GM19328 (cell line): ENCODE measurements around the gene JPH3.

ENCODE experiments used
- ATAC-seq: cut with Tn5 transposase; IDR thresholded peaks from one replicate; pipeline ENCODE4 v1.9.1; 2021; ENCODE audit warnings: mild to moderate bottlenecking, moderate library complexity; ENCODE audit not compliant: unreplicated experiment

The JPH3 gene

DNA sequence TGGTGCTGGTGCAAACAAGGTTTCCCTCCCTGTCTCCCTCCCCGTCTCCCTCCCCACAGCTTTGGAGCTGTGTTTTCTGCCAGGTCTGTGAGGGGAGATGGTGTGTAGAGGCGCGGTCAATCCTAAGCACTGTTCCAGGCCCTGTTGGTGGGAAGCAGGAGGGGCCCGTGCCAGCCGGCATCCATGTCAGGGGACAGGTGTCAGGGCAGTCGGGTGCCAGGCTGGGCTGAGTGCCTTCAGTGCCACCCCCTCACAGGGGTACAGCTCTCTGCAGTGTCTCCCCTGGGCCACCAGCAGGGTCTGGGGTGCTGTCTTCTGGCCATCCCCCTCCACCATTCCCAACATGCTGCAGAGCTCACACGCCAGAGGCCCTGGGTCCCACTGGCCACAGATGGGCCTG lies 89.9 kb downstream of the JPH3 start:
- no peak for ATAC-seq

DNA sequence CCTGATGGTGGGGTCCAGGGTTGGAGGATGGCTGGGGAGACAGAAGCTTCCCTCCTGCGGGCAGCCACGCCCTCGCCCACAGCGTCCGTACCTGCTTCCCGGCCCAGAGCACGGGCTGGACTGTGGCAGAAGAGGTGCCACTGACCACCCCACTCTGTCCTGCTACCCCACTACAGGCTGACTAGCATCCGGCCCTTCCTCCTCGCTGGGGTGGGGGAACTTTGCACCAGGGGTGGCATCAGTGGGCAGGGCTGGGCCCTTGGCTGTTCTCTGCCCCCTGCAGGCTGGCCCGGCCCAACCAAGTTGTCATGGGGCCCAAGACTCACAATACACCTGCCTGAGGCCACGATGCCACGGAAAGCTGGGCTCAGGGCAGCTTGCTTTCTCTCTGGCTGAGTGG lies 90.4 kb downstream of the JPH3 start:
- no peak for ATAC-seq

DNA sequence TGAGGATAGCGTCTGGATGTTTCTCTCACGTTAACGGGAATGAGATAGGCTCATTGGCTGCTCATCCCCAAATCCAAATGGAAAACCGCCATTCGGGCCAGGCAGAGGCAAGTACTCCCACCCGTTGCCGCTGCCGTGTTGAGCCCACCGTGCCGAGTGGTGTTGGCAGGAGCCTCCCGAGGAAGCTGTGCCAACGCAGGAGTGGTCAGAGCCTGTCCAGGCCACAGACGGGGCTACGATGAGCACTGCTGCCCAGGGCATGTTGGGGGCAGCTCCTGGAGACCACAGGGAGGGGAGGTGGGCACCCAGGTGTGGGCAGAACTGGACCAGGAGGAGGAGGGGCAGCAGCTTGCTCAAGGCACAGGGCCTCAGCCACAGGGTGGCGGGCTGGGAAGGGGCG lies 91.5 kb downstream of the JPH3 start:
- ATAC-seq = no peak

DNA sequence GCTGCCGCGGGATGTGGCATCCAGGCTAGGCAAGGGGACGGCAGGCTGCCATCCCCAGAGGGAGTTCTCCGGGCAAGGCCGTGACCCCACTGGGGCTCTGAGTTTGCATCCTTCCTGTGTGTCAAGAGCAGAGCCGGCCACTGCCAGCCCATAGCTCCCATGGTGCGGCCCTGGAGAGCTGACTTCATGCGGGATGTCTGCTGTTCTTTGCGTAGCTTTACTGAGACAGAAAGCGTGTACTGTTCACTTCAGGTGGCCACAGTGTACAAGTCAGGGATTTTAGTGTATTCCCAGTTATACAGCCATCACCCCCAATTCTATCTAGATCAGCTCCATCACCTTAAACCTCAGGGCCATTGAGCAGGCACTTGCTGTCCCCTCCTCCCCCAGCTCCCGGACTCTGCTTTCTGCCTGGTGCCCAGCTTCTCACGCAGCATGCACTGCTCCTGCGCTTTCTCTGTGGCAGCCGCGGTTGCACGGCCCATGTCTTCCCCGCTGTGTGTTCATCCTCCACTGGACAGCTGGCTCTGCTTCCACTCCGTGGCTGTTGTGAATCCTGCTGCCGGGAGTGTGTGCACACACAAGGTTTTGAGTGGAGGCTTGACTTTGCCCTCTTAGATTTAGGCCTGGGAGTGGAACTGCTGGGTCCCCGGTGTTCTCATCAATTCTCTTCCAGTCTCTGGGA lies 92.3 kb downstream of the JPH3 start:
- no peak for ATAC-seq

DNA sequence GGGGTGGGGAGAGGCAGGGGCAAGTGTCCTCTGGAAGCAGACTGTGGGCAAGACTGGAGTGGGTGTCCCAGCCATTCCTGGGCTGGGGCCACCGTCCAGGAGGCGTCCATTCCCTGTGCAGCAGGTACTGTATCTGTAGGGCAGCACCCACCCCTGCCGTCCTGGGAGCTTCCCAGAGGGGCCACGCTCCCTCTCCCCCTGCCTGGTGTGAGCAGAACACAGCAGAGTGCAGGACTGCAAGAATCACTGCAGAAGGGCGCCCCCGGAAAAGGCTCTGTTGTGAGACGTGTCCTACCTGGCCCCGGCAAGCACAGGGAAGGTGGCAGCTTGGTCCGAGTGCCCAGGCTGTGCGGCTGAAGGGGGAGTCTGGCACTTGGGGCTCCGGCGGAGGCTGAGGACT lies 93.2 kb downstream of the JPH3 start:
- ATAC-seq = no peak

DNA sequence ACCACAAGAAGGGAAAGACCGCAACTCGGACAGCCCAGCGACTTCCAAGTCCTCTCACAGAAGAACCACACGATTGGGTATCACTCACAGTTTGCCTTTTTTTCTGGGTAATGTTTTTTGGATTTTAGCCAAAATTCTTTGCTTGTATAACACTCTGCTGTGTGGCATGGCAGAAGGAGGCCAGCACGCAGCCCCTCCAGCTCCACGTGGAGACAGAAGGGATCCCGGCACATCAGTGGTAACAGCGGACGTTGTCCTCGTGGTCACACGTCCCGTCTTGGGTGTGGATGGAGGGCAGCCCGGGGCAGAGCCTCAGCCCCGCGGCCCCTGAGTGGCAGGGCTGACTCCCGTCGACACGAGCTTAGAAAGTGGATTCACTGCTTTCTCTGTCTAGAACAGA lies 94.4 kb downstream of the JPH3 start:
- ATAC-seq = no peak

DNA sequence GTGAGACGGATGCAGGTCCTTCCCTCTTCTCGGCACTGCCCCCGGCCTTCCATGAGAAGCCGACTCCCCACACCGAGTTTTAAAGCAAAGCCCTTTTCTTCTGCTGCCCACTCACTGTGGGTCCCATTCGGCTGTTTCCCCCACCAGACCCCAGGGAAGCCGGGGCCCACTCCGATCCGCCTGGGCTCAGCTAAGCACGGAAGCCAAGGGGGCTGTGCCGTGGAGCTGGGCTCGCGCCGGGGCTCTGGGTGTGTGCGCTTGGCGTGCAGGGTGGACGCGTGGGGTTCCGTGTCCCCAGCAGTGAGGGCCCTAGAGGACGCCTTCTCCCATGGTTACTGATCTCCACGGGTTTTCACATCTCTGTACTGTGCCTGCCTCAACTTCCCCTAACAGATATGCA lies 94.9 kb downstream of the JPH3 start:
- ATAC-seq = no peak

DNA sequence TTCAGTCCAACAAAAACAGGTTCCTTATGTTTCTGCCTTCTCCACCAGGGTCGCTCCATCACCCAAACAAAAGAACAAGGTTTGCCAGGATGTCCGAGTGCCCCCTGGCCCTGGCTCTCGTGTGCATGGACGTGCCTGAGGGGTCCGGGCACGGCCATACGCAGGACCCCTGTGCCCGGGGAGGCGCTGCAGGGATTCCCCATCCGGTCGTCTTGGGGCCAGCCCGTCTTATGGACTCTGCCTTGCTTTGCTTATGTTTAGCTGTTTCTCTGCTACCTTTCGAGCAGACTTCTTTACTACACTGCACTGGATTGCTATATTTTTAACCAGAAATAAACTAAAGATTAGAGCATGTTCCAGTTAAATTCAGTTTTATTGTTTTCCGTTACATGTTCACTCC lies 95.5 kb downstream of the JPH3 start:
- no peak for ATAC-seq

DNA sequence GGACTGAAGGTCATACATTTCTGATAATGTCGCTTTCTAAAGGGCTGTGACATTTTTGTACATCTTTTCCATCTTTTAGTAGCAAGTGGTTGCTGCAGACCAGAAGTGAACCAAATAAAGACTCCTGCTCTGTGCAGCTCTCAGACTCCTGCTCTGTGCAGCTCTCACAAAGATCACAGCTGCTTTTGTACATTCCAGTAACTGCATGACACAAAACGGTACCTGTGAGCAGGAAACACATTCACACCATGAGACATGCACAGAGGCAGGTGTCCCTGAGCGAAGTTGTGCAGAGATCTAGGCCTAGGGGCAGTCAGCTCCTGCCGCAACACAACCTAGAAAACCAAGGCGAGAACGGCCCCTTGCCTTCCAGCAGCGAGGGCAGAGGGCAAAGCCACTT lies 95.9 kb downstream of the JPH3 start:
- ATAC-seq = no peak

DNA sequence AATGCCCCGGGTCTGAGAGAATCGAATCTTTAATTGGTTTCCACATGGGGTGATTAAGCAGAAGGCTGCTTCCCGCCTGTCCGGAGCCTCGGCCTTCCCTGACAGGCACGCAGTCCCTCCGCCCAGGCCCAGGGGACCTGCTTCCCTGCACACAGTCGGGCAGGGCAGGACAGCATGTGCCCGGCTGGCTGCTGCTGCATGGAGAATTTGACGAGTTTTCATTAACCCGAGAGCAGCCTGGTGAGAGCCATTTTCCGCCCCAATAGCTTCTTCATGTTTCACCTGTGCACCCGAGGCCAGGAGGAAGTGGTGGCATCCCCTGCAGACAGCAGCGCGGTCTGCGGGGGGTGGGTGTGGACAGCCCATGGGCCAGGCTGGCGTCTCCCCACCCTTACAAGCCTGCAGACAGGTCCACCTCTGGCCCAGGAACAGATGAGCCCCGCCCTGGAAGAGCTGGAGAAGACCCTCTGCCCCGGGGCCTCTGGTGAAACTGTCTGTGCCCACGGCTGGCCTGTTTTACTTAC lies 96.4 kb downstream of the JPH3 start:
- no peak for ATAC-seq

DNA sequence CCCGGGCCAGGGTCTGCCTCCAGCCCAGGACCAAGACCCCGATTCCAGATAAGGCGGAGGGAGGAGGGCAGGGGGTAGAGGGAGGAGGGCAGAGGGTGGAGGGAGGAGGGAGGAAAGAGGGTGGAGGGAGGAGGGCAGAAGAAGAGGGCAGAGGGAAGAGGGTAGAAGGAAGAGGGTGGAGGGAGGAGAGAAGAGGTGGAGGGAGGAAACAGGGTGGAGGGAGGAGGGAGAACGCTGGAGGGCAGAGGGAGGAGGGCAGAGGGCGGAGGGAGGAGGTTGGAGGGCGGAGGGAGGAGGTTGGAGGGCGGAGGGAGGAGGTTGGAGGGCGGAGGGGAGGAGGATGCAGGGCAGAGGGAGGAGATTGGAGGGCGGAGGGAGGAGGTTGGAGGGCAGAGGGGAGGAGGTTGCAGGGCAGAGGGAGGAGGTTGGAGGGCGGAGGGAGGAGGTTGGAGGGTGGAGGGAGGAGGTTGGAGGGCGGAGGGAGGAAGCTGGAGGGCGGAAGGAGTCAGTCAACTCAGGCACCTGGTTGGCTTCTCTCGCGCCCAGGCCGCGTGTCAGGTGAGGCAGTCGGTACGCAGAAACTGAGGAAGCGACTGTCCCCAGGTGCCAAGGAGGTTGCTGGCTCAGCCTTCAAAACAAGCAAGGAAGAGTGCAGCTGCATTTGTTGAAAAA lies 98.2 kb downstream of the JPH3 start:
- ATAC-seq = no peak

DNA sequence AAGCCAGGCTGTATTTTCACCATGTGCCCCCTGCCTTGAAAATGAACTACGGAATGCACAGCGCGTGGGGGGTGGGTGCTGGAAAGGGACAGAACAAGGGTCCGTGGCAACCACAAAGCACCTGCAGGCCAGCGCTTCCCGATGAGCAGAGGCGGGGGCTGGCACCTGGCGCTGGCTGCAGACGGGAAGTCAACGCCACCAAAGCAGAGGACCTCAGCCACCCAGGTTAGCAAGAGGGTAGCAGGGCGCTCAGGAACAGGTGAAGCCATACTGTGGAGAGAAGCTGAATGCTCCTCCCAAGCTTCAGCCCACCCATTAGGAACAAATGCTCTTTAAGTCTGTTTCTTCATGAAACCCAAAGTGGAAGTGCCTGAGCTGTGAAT lies 98.8 kb downstream of the JPH3 start:
- no peak for ATAC-seq

DNA sequence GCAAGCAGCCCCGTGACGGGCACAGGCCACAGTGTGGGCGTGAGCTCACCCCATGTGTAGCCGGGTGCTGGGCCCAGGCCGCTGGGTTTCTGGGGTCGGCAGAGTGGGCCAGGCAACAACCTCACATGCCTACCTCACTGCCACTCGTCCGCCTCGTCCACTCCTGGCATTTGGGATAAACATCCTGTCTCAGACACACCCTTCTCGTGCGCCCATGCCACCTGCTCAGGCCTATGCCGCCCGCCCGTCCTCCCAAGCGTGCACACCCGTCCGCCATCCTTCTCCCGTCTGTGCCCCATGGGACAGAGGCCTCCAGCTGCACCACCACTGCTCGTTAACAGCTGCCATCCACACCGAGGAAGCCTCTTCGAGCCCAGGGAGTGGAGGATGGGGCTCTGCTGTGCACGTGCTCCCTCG lies 99.2 kb downstream of the JPH3 start:
- ATAC-seq = peak; percentile 11

DNA sequence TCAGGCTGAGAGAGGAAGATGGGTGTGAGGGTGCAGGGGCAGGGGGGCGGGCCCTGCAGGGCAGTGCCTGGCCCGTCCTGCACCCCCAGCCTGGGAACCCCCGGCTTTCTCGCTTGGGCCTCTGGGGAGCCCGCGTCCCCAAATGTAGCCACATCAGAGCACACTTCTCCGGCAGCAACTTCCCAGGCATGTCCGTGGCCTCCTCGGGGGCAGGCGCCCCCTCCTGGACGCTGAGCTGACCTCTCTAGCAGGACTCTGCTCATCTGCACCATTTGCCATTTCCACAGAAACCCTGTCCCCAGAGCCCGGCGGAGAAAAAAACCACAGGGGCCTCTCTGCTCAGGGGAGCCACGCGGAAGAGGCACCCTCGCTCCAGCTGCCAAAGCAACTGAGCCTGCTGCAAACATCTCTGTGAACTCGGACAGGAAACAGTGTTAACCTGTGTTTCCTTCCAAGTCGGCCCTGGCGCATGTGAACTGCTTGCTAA lies 100.1 kb downstream of the JPH3 start:
- peak; percentile 47 for ATAC-seq

DNA sequence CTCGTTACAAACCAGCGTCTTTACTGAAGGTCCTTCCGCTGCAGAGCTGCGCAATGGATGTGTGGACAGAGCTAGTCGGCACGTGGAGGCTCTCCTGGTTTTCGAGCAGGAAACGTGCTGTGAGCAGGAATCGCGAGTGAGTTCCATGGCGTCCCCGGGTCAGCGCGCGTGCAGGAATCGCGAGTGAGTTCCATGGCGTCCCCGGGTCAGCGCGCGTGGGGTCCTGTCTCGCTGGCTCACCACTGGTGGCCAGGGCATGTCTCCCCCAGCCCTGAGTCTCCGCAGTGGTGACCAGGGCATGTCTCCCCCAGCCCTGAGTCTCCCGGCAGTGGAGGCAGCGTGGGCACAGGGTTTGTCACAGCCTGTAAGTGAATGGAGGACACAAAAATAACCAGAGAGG lies 100.8 kb downstream of the JPH3 start:
- ATAC-seq = no peak

DNA sequence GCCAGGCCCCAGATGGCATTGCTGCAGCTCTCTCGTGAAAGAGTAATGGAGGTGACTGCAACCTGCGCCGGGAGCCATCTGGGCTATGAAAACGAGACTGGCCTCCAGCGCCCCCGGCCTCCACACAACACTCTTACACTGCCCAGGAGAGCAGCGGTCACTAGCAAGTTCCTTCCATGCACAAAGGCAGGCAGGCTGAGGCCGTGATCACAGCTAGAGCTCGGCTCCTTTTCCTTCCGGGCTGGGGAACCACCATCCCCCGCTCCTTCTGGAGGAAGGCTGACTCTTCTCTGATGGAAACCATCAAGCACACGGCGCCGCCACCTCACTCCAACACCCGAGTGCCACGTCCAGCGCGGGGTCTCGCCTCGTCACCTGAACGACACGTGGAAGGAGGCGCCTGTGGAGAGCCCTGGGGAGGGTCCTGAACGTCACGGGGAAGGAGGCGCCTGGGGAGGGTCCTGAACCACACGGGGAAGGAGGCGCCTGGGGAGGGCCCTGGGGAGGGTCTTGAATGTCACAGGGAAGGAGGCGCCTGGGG lies 101.6 kb downstream of the JPH3 start:
- no peak for ATAC-seq

DNA sequence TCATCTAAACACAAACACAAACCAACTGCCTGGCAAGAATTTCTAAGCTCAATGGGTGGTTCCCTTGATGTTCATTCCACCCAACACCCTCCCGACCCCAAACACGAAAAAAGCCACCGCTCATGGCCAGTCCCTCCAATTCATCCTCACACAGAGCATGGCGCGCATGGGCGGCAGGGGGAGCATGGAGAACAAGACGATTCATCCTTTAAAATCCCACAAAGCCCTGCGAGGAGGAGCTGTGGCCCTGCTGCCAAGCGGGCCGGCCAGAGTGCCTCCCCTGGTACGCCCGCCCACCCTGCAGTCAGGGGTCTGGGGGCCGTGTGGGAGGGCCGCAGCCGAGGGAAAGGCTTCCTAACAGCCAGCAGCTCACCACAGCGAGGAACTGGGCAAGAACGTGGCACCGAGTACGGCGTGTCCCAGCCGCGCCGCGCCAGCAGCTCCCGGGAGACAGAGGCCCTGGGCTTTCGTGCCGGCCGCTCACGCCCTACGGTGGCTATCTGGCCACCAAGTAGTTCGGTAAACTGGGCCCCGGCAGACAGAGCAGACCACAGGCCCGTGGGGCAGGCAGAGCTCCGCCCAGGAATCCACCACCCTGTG lies 102.5 kb downstream of the JPH3 start:
- no peak for ATAC-seq

DNA sequence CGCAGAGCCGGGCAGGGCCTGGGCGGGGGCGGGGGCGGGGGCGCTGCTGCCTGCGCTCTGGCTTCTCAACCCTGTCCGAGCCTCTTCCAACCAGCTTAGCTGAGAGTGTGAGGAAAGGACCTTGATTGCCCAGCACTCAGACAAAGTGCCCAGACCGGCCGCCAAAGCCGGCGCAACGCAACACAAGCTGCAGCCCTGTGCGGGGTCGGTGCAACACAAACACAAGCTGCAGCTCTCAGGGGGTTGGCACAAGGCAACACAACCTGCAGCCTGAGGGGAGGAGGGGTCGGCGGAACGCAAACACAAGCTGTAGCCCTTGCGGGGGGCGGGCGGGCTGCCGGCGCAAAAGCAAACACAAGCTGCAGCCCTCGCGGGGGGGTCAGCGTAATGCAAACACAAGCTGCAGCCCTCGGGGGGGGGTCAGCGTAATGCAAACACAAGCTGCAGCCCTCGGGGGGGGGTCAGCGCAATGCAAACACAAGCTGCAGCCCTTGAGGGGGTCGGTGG lies 103.5 kb downstream of the JPH3 start:
- no peak for ATAC-seq

DNA sequence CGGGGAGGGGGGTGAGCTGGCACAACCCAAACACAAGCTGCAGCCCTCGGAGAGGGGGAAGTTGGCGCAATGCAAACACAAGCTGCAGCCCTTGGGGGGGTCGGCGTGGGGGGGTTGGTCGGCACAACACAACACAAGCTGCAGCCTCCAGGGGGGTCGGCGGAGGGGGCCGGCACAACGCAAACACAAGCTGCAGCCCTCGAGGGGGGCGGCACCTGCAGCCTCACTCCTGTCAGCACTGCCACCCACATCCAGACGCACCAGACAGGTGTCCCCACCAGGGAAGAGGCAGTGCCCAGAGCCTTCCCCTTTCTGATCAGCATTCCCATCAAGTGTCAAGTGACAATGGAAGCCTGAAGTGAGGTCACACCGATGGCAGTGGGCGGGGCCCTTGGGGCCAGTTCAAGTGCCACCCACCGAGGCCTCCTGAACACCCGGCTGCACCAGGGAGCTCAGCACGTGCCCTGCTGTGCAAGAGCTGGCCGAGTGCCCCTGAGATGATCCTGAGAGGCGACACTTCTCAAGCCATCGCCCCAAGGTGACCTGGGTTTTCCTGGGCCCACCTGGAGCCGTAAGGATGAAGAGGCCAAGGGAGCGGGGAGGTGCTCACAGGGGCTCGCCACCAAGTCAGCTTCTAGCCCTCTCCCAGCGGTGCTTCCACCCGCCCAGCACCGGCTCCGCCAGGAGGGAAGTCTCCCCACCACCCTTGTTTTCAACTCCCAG lies 104.1 kb downstream of the JPH3 start:
- ATAC-seq = no peak

DNA sequence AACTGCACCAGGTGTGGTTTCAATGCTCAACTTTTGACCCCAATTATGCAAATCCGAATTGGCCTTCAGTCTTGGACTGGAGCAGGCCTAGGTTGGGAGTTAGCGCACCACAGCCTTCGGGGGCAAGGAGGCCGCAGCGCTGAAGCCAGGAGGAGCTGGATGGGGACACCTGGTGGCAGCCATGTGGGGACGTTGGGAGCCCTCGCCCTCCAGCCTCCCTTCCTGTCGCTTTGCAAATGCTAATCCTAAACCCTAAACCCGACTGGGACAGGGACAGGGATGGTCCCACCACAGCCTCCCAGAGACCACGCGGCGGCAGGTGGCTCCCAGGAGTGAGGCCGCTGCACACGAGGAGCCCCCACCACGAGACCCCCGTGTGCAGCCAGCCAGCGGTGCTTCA lies 104.8 kb downstream of the JPH3 start:
- no peak for ATAC-seq
